Endodermal cell (in vitro differentiated cells): ENCODE data around the gene RFC5. TPM values are rescaled to one million over a fixed set of nuclear protein-coding genes. Genes with fewer than 3 reads are reported as not detected.

Experiments
- DNase-seq: peaks from one replicate; pipeline ENCODE4 v3.0.0-alpha.2; 2017
- H3K27ac ChIP-seq: 2 replicates; pipeline ENCODE4 v1.5.1; 2013; ENCODE audit warnings: mild to moderate bottlenecking, low read depth, low read length, moderate library complexity
- H3K27me3 ChIP-seq: 2 replicates; pipeline ENCODE4 v1.6.1; 2013; ENCODE audit warnings: mild to moderate bottlenecking, low read length, moderate library complexity; ENCODE audit not compliant: insufficient read depth, control insufficient read depth, poor library complexity, severe bottlenecking
- H3K36me3 ChIP-seq: 2 replicates; pipeline ENCODE4 v1.7.0; 2013; ENCODE audit warnings: mild to moderate bottlenecking, low read length, moderate library complexity; ENCODE audit not compliant: control insufficient read depth, insufficient read depth
- H3K4me1 ChIP-seq: one replicate; pipeline ENCODE4 v1.7.0; 2013; ENCODE audit warnings: low read length; ENCODE audit not compliant: control insufficient read depth, insufficient read depth
- H3K4me3 ChIP-seq: 2 replicates; pipeline ENCODE4 v1.5.1; 2013; ENCODE audit warnings: mild to moderate bottlenecking, low read length, moderate library complexity
- H3K9ac ChIP-seq: 2 replicates; pipeline ENCODE4 v1.6.1; 2013; ENCODE audit warnings: mild to moderate bottlenecking, low read length, moderate library complexity; ENCODE audit not compliant: poor library complexity, severe bottlenecking; ENCODE audit errors: extremely low read depth
- H3K9me3 ChIP-seq: 2 replicates; pipeline ENCODE4 v1.6.1; 2013; ENCODE audit warnings: mild to moderate bottlenecking, low read length, moderate library complexity; ENCODE audit not compliant: control insufficient read depth
- H3K27ac Mint-ChIP-seq: 2 replicates; pipeline ENCODE4 v1.8.0; 2020; ENCODE audit warnings: mixed read lengths
- H3K27me3 Mint-ChIP-seq: 2 replicates; pipeline ENCODE4 v1.8.0; 2021; ENCODE audit warnings: mild to moderate bottlenecking, mixed read lengths; ENCODE audit not compliant: insufficient read depth
- H3K36me3 Mint-ChIP-seq: 2 replicates; pipeline ENCODE4 v1.8.0; 2020; ENCODE audit warnings: low read depth, mixed read lengths
- H3K4me1 Mint-ChIP-seq: 2 replicates; pipeline ENCODE4 v1.8.0; 2020; ENCODE audit warnings: mixed read lengths
- H3K4me3 Mint-ChIP-seq: 2 replicates; pipeline ENCODE4 v1.8.0; 2020; ENCODE audit warnings: mild to moderate bottlenecking, moderate library complexity, mixed read lengths
- H3K9me3 Mint-ChIP-seq: 2 replicates; pipeline ENCODE4 v1.8.0; 2020; ENCODE audit warnings: mild to moderate bottlenecking, mixed read lengths
- CTCF ChIP-seq: fragments of 200-600 bp; sonication (generic); conservative IDR thresholded peaks from 2 replicates; pipeline ENCODE4 v1.5.0; 2021; ENCODE audit warnings: antibody characterized with exemption, mild to moderate bottlenecking
- WGBS, 2 experiments: methylation state at CpG; one replicate each; pipeline versions ENCODE4 v1.1.5 to v1.1.7; 2013; ENCODE audit warnings: missing lambda C conversion rate in 2 of 2, mixed read lengths in 1 of 2; ENCODE audit not compliant: insufficient coverage in 1 of 2, insufficient read length in 1 of 2; 5-methylcytosine and 5-hydroxymethylcytosine counted together
- total RNA-seq, 2 donors: library from RNA; stranded (reverse); fragmentation: NEBNext Ultra II Directional in 1 of 2; extraction: Animal tissue kit (Norgen Biotek cat#: 25700) in 1 of 2; gene quantifications; 2 replicates in 1 of 2; 3 replicates in 1 of 2; pipeline ENCODE4 v1.2.1, GENCODE V29; 2021

The RFC5 gene
- total RNA-seq, 2 donors from 2014 or later: 32.2 to 46.2 TPM

GRCh38 chr12:118058227-118058626, 41.7 kb downstream of the RFC5 start:
- Mint-ChIP-seq H3K9me3 (no peaks in the 10 kb centered on the region), H3K27me3 (no peaks in the 10 kb centered on the region), H3K27ac (no peak overlapping the region), H3K4me1 (peaks cover 31% of the 10 kb centered on the region), H3K36me3 (peaks cover 21% of the 10 kb centered on the region), H3K4me3 (no peak overlapping the region)
- Histone ChIP-seq H3K9ac (no peak overlapping the region), H3K27me3 (no peaks in the 10 kb centered on the region), H3K4me1 (no peaks in the 10 kb centered on the region), H3K9me3 (no peaks in the 10 kb centered on the region), H3K4me3 (no peak overlapping the region), H3K27ac (no peak overlapping the region), H3K36me3 (peaks cover 9% of the 10 kb centered on the region)
- DNase-seq: no peak
- no peak for TF ChIP-seq CTCF
- WGBS, 2 experiments: 93 to 95% methylated on average over 7 of the region's 7 CpGs

DNA sequence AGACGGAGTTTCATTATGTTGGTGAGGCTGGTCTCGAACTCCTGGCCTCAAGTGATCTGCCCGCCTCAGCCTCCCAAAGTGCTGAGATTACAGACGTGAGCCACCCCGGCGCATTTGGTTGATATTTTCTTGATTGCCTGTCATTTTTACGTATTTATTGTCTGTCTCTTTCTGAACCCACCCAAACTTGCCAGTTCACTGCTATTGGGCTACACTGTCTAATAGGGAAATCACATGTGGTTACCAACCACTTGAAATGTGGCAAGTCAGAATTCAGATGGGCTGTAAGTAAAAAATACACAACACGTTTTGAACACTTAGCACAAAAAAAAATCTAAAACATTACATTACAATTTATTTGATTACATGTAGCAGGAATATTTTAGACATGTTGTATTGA, 42.4 kb downstream of the RFC5 start:
- H3K9ac ChIP-seq: peak overlapping the region; percentile 62
- H3K27ac ChIP-seq: no peak overlapping the region
- Mint-ChIP-seq H3K27me3 (no peaks in the 10 kb centered on the region), H3K4me3 (peak overlapping the region; percentile 83), H3K27ac (peak overlapping the region; percentile 42), H3K9me3 (no peaks in the 10 kb centered on the region), H3K36me3 (peaks cover 20% of the 10 kb centered on the region), H3K4me1 (peaks cover 34% of the 10 kb centered on the region)
- no peaks in the 10 kb centered on the region for H3K9me3 ChIP-seq
- no peak for TF ChIP-seq CTCF
- H3K27me3 ChIP-seq: no peaks in the 10 kb centered on the region
- no peak for DNase-seq
- WGBS, 2 experiments: 90 to 93% methylated on average over 6 to 8 of the region's 8 CpGs
- peak overlapping the region; percentile 91 for H3K4me3 ChIP-seq
- peaks cover 4% of the 10 kb centered on the region for H3K36me3 ChIP-seq
- peaks cover 6% of the 10 kb centered on the region for H3K4me1 ChIP-seq

DNA sequence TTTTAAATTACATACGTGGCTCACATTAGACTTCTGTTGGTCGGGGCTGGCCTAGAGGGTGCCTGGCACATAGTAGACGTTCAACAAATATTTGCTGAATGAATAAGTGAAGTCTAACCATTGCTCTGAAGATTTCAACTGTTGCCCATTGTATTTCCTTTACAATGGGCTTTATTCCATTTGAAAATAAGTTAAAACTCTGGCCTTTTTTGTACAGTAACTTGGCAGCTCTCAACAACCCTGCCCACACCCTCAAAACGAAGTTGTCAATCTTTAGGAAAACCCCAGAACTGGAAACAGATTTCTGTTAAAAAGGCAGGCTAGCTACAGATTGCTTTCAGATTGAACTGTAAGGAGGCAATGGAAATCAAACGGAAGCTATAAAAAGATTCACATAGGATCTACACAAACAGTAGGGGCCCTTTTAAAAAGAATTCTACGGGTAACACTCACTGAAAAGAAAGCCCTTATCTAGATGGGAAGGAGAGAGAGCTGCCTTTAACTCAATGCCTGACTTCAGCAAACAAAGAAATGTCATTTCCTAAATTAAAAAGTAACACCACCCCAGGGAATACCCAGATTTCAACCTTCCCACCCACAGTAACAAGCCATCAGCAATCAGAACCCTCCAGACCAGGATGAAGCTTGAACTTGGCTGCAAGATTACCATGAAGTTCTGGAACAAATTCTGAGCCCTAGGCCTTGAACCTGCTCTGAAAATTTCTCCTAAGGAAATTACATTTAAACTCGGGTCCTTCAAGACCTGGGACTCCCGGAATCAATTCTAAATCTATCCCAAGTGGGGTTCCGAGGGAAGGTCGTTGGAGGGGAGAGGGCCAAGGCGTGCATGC, 43.1 kb downstream of the RFC5 start:
- H3K9me3 Mint-ChIP-seq: no peaks in the 10 kb centered on the region
- H3K27ac Mint-ChIP-seq: peak overlapping the region; percentile 88
- Histone ChIP-seq H3K4me1 (peaks cover 7% of the 10 kb centered on the region), H3K9me3 (no peaks in the 10 kb centered on the region), H3K36me3 (peaks cover 4% of the 10 kb centered on the region), H3K27ac (no peak overlapping the region), H3K27me3 (no peaks in the 10 kb centered on the region), H3K9ac (peak overlapping the region; percentile 62), H3K4me3 (peak overlapping the region; percentile 91)
- peaks cover 40% of the 10 kb centered on the region for H3K4me1 Mint-ChIP-seq
- peaks cover 19% of the 10 kb centered on the region for H3K36me3 Mint-ChIP-seq
- H3K4me3 Mint-ChIP-seq: peak overlapping the region; percentile 83
- 25 to 88% methylated on average over 4 to 10 of the region's 11 CpGs for WGBS, 2 experiments
- peak; percentile 68 for DNase-seq
- no peak for TF ChIP-seq CTCF
- no peaks in the 10 kb centered on the region for H3K27me3 Mint-ChIP-seq
